ENCODE measurements around the gene SDSL.

DNA sequence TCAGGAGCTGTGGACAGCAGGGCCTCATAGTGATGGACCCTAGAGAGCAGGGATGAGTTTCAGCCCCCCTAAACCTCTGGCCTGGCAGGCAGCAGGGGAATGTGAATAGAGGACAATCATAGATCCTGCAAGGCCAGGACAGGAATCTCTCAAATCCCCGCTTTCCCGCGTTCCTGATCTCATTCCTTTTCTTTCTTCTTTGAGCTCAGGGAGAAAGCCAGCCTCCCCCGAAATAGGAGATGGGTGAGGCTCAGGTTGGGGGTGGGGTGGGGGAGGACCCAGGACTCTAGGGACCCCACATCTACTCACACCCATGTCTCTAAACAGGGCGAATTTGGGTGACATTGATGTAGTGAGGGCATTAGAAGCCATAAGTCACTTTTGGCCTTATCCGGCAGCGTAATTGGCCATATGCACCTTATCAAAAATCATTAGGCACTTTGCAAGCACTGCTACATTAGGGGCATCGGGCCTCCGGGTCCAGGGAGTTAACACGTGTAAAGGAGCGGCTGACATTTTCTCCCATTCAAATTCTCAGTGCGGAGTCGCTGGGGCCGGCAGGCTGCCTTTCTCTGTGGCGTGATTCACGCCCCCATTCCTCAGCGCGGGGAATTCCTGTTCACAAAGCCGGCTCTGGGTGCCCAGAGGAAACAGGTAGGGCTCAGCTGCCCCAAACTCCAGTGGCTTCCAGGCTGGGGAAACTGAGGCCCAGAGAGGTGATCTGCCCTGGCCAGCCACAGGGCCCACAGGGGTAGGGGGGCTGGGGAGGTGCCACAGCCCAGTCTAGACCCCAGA lies 48.0 kb downstream of the SDSL start:
- no peak for TF ChIP-seq FOXK2 (IDR thresholded peaks at IDR 0.05)
- TF ChIP-seq, protein P1, sequence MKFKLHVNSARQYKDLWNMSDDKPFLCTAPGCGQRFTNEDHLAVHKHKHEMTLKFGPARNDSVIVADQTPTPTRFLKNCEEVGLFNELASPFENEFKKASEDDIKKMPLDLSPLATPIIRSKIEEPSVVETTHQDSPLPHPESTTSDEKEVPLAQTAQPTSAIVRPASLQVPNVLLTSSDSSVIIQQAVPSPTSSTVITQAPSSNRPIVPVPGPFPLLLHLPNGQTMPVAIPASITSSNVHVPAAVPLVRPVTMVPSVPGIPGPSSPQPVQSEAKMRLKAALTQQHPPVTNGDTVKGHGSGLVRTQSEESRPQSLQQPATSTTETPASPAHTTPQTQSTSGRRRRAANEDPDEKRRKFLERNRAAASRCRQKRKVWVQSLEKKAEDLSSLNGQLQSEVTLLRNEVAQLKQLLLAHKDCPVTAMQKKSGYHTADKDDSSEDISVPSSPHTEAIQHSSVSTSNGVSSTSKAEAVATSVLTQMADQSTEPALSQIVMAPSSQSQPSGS (CRISPR knock-in tag; IDR thresholded peaks at IDR 0.05) = no peak
- TF ChIP-seq, protein P2, sequence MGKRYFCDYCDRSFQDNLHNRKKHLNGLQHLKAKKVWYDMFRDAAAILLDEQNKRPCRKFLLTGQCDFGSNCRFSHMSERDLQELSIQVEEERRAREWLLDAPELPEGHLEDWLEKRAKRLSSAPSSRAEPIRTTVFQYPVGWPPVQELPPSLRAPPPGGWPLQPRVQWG (CRISPR knock-in tag; IDR thresholded peaks at IDR 0.05; ENCODE audit: borderline replicate concordance, low read depth) = no peak
- TF ChIP-seq, protein P3, sequence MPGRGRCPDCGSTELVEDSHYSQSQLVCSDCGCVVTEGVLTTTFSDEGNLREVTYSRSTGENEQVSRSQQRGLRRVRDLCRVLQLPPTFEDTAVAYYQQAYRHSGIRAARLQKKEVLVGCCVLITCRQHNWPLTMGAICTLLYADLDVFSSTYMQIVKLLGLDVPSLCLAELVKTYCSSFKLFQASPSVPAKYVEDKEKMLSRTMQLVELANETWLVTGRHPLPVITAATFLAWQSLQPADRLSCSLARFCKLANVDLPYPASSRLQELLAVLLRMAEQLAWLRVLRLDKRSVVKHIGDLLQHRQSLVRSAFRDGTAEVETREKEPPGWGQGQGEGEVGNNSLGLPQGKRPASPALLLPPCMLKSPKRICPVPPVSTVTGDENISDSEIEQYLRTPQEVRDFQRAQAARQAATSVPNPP (CRISPR knock-in tag; IDR thresholded peaks at IDR 0.05) = no peak
- no peak for TF ChIP-seq ZKSCAN1 (IDR thresholded peaks at IDR 0.05; ENCODE audit: low read length)
- no peak for TF ChIP-seq DNMT1 (CRISPR knock-in tag; IDR thresholded peaks at IDR 0.05)
- no peak for TF ChIP-seq ZFP36 (IDR thresholded peaks at IDR 0.05; ENCODE audit: borderline replicate concordance, low read depth, low read length, partially characterized antibody)
- TF ChIP-seq PCBP1 (IDR thresholded peaks at IDR 0.05; ENCODE audit: borderline replicate concordance, low read depth, low read length) = no peak
- no peak for TF ChIP-seq TCF7L2 (IDR thresholded peaks at IDR 0.05; ENCODE audit: low read depth, low read length)
- TF ChIP-seq MED8 (CRISPR knock-in tag; IDR thresholded peaks at IDR 0.05; ENCODE audit: insufficient replicate concordance) = no peak
